HG03442 (cell line): ENCODE measurements around the gene SPATS2.

Experiments used
- ATAC-seq: cut with Tn5 transposase; IDR thresholded peaks from one replicate; pipeline ENCODE4 v1.9.1; 2021; ENCODE audit warnings: mild to moderate bottlenecking, moderate library complexity; ENCODE audit not compliant: unreplicated experiment

SPATS2 gene

DNA sequence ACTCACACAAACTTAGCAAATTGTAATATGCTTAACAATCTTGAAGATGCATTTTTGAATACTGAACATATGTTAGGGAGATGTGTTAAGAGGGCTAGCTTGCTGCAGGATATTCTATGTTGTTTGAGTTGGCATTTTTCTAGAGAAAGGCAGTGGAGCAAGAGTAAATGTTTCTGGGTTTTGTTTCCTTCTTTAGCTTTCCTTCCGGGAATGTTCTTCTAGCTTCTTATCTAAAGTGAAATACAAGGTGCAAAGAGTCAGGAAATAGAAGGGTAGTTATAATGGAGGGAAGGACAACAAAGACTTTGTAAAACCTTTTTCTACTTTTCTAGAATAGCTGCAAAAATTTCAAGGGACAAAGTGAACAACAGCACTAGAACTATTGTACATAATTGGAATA, 94.0 kb downstream of the SPATS2 start:
- ATAC-seq: no peak

DNA sequence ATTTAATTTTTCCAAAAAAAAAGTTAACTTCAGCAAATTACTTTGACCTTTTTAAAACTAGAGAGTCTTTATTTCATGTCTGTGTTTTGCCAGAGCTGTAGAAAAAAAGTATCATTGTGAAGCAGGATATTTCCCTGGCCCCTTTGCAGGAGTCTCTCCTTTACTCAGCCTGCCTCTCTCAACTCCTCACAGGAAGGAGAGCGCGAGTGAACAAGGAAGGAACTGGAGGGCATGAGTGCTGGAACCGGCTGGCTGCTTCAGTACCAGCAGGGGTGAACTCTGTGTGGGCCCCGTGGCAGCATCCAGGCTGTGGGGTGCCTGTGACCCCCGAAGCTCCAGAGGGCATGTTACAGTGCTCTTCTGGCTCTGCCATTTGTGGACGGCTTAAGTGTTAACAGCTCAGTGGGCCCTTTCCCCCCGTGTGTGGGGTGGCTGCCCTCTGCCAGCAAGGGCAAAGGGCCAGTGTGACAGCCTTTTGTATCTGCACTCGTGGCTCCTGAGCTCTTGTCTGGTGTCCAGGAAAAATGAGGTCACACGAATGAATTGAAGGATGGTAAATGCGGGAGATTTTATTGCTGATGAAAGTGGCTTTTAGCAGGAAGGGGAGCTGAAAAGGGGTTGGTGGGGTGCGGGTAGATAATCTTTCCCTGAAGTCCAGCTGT, 95.0 kb downstream of the SPATS2 start:
- ATAC-seq: no peak

DNA sequence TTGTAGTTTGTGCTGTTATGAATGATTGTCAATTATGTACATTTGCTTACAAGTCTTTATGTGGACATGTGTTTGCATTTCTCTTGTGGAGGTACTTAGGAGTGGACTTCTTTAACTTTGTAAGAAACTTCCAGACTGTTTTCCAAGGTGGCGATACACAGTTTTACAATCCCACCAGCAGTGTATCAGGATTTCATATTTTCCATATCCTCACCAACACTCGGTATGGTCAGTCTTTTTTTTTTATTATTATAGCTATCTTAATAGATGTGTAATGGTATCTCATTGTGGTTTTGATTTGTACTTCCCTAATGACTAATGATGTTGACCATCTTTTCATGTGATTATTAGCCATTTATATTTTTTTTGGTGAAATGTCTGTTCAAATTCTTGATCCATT, 97.9 kb downstream of the SPATS2 start:
- no peak for ATAC-seq

DNA sequence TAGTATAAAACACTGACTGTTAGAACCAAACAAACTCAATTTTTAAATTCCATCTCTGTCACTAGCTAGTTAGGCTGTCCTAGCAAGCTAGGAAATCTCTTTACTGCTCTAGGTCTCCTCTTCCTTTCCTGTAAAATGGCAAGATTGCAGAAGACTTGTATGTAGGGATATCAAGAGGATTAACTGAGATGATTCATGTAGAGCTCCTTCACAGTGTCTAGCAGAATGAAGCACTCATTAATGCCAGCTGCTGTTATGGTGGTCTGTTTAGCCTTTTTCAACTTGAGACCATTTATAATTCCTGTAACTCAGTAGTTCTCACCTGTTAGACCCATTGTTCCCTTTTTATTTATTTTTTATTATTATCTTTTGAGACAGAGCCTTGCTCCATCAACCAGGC, 103.7 kb downstream of the SPATS2 start:
- no peak for ATAC-seq

DNA sequence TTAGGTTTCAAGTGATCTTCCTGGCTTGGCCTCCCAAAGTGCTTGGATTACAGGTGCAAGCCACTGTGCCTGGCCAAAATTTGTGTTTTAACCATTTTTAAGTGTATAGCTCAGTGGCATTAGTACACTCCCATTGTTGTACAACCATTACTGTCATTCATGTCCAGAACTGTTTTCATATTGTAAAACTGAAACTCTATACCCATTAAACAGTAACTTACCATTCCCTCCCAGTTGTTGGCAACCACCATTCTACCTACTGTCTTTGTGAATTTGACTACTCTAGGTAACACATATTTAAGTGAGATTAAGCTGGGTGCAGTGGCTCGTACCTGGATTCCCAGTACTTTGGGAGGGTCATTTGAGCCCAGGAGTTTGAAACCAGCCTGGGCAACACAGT, 104.3 kb downstream of the SPATS2 start:
- no peak for ATAC-seq

DNA sequence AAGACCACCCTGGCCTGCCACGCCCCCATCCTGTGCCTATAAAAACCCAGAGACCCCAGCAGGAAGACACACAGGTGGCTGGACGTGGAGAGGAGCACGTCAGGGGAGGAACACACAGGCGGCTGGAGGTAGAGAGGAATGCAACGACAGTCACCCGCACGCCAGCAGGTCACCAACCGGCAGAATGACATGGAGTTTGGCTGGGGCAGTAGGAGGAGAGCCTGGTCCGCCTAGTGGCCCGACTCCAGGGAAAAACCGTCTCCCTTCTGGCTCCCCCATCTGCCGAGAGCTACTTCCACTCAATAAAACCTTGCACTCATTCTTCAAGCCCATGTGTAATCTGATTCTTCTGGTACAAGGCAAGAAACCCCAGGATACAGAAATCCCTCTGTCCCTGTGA, 108.8 kb downstream of the SPATS2 start:
- no peak for ATAC-seq

DNA sequence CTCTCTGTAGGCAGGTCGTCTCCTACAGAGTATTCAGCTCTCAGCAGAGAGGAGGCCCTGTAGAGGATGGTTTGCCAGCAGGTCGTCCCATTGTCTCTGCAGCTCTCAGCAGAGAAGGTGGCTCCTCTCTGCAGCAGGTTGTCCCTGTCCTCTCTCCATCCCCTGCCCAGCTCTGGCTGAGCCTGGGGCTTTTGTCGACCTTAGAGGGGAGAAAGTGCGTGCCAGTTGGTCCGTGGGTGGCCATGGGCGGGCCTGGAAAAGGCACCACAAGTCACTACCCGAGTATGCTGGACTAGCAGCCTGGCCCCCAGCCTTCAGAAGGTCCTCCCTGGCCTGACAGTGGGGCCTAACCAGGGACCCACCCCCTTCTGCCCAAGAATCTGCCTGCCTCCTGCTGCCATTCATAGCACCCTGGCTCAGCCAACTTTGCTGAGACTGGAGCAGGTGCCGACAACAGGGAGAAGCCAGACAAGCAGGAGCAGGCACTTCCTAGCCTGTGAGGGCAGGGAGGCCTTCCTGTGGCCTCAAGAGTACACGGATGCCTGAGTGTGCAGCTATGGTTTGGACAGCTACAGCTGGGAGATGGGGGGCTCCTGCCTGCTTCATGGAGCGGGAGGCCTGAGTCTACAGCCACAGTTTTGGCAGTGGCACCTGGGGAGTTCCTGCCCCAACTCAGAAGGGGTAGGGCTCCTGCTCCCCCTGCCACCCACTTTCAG, 111.8 kb downstream of the SPATS2 start:
- ATAC-seq: no peak

DNA sequence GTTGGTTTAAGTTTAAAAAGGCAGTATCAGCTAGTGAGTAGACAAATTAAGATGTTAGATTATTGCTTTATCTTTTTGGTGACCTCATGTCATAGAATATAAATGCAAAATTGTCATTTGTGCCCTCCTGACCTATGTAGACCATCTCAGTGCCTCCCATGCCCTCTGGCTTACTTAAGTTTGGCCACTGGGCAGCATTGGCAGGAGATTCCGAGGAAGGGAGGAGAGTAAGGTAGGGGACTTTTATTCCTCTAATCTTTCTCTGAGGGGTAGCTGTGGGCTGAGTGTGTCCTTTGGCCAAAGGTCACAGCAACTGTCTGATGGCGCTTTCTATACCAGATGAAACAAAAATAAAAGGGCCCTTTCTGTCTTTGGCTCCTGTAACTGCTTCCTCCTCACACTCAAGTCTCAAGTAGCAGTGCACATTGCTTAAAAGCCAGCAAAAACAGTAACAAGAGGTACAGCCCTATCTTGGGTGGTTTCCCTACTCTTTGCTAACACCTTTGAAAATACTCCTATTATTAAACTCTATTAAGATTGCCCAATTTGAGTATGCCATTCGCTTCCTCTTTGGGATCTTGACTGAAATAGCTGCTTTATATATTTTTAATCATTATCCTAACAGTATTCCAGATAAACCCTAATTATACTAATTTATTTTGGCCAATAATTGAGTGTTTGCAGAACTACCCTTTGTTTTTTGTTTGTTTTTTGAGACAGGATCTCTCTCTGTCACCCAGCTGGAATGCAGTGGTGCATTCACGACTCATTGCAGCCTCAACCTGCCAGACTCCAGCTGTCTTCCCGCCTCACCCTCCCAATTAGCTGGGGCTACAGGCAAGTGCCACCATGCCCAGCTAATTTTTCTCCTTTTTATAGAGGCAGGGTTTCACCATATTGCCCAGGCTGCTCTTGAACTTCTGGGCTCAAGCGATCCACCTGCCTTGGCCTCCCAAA, 115.1 kb downstream of the SPATS2 start:
- ATAC-seq: no peak

DNA sequence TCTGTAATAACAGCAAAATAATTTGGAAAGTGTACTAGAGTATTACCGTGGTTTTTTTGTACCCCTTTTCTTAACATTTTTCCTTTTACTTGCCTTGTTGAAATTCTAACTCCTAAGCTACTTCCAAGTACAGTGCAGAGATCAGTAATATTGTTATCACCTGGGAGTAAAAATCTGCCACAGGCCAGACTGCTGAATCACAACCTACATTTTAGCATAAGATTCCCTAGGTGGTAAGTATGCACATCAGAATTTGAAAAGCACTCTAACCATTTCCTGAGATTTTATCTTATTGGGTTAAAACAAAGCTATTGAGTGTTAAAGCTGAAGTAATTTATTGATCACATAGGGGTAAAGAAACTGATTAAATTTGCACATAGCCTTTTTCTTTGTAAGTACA, 116.4 kb downstream of the SPATS2 start:
- ATAC-seq: no peak

DNA sequence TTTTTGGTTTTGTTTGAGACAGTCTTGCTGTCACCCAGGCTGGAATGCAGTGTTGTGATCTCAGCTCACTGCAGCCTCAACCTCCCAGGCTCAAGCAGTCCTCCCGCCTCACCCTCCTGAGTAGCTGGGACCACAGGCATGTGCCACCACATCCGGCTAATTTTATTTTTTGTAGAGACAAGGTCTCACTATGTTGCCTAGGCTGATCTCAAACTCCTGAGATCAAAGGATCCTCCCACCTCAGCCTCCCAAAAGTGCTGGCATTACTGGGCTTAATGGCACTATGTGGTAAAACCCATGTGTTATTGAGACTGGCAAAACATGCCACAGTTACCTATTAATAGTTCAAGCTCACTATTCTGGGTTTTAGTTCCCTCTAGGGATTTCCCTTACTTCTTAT, 120.3 kb downstream of the SPATS2 start:
- ATAC-seq: no peak

DNA sequence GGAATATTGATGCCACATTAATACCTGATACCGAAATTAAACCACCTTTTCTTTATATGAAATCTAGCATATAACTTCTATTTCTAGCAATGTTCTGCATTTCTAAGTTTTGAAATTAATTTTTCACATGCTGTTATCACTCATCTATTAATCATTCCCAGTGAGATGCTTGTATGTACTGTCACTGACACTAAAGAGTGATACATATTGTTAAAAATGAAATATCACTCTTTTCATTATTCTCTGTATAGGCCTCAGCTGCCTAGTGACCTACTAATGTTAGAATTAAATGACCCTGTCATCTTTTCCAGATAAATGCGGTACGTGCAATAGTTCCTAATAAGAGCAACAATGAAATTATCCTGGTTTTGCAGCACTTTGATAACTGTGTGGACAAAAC, 121.9 kb downstream of the SPATS2 start:
- no peak for ATAC-seq

DNA sequence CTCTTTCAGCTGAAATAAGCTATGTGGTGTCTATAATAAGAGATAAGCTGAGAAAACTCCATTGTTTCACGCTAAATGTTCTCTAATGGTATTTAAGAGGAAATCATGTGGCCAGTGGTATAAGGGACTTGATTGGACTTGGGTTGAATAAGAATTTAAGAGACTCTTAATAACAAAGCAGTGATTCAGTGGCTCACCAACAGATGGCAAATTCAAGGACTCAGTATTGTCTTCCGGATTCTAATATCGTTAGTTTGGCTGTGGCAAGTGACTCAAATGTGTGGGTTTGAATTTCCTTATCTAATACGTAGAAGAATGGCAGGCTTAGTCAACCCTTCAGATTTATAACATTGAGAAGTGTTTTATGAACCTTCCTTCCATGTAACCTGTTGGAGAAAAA, 122.5 kb downstream of the SPATS2 start:
- no peak for ATAC-seq

DNA sequence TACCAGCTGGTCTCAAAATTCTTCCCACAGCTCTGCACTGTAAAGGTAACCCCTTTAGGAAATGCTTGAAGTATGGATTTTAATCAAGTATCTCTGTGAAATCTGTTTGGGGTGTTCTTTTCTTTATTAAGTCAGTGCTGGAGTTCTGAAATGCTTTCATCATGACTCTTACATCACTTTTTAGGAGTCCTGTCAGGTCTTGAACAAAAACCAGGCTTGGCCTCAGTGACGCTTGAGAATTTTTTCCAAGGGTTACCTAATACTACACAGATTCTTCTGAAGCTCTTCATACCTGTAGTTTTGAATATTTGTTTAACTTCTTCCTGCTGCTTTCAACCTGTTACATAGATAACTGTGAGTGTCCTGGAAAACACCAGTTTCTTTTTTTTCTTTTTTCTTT, 124.6 kb downstream of the SPATS2 start:
- ATAC-seq: no peak

DNA sequence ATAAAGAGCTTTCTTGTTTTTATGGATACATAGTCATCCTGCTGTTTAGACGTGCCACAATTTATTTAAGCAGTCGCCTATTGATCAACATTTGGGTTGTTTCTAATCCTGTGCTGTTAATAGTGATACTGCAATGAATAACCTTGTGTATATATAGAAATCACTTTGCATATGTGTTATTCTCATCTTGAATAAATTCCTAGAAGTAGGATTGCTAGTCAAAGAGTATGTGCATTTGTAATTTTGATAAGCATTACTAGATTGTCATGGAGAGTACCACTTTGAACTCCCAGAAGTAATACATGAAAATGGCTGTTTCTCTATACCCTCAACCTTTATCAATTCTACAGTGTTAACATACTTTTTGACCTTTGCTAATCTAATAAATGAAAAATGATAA, 126.6 kb downstream of the SPATS2 start:
- no peak for ATAC-seq

DNA sequence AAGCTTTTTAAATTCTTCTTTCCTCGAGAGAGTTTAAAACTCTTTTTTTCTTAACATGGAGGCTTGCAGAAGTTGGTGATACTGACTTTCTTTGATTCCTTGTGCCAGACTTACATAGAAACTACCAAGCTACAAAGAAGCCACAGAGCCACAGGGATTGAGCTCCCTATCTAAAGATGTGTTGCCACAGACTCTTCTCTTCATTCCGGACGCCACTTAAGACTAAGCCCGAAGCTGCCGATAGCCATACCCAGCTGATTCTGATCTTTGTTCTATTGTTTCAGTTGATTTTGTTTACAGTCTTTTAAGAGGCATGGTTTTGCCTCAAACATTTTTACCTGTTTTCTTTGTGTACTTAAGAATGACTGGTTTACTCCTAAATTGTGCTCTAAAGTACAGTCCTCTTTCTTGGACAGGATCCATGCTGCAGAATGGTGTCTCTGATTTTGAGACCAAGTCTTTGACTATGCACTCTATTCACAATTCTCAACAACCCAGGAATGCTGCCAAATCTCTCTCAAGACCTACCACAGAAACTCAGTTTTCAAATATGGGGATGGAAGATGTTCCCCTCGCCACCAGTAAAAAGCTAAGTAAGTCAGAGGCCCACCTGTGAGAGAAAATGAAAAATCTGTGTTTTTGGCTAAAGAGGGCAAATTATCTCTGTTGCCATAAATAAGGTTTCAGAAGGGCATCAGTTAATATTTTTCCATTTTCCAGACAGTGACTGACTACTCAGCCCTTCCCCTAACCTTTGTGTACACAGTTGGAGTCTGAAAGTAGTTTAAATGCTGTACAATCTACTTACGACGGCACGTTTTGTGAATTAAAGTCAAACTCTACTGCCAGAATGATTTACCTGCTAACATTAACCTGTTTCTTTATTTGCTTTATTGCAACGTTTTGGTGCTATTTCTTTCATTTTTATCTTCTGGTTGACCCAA, 129.4 kb downstream of the SPATS2 start:
- ATAC-seq: no peak

DNA sequence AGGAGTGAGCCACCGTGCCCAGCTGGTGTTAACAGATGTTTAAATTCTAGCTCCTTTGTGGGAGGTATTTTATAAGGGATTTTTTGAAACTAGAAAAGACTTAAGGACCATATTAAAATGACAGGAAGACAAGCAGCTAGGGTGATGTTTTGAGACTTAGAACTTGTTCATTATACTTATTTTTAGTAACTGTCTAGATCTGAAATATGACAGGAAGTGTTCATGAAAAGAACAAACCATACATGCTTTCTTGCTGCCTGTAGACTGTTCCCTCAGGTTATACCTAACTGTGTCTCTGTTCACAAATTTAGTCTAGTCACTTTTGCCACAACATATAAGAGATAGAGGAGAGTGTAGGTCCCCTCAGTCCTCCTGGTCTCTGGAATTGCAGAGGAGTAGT, 134.6 kb downstream of the SPATS2 start:
- ATAC-seq: no peak

DNA sequence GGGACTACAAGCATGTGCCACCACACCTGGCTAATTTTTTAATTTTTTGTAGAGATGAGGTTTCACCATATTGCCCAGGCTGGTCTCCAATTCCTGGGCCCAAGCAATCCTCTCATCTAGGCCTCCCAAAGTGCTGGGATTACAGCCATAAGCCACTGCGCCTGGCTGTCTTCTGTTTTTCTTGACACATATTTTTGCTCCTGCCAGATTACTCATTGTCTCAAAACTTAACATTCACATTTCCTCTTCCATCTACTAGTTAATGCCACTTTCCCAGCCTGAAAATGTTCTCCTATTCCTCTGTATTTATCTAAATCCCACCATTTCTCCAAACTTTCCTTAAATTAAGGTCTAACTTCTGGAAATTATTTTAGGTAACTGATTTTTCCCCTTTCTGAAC, 135.3 kb downstream of the SPATS2 start:
- no peak for ATAC-seq

DNA sequence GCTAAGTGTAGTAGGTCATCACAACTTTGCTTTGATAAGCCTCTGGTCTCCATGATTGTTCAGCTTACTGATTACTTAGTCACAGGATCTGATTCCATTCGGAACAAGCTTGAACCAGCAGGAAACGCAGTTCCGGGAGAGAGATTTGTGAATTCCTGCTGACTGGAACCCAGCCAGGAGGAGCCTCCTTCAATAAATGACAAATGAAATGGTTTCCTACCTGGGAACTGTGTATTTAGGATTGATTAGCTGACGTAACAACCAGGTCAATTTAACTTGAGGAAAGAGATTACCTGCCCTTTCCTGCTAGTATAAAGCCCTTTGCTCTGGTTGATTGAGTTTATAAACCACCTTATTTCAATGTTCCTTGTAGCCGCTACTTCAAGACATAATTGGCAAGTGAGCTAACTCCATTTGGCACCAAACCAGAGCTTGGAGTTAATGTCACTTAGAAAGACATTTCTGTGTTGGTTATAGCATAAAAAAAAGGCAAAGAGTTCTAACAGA, 136.5 kb downstream of the SPATS2 start:
- no peak for ATAC-seq

DNA sequence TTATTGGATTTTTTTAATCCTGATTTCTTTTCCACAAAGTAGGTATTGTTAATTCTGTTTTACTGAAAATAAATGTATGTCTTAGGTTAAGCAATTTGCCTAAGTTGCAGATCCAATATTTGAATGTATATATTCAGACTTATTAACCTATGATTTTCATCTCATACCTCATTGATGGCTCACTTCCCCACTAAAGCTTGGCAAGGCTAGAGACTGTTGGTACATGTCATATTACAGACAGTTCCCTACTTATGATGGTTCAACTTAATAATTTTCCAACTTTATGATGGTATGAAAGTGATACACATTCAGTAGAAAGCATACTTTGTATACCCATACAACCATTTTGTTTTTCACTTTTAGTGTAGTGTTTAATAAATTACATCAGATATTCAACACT, 138.4 kb downstream of the SPATS2 start:
- ATAC-seq: no peak

DNA sequence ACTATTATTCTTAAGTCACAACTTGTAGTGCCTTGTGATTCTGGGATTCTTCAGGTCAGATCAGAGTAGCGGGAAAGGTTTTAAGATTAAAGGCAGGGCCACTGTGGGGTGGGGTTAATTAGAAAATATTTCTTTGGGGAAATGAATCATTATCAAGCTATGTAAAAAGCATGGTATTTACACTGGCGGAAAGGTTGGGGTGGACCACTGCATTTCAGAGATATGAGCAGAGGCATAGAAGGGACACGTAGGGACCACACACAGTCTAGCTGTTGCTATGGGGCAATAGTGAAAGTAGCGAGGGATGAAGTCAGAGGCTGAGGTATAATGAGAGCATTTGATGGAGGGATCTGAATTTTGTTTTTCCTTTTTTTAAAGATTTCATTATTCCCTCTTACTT, 139.9 kb downstream of the SPATS2 start:
- ATAC-seq: no peak
